ENCODE measurements around the gene SOX5.

The SOX5 gene

GRCh38 chr12:23600919-23601318 lies 348.6 kb downstream of the SOX5 start:
- DNase-seq (ENCODE audit: low spot score), result no peak

GRCh38 chr12:23596568-23596967 lies 352.9 kb downstream of the SOX5 start:
- no peak for DNase-seq (ENCODE audit: low spot score)

GRCh38 chr12:23587833-23588559 lies 361.5 kb downstream of the SOX5 start:
- DNase-seq (ENCODE audit: low spot score), result no peak

- DNase-seq (ENCODE audit: low spot score), result no peak
These were observed 363.7 kb downstream of the SOX5 start for GRCh38 chr12:23585782-23586163.

DNA sequence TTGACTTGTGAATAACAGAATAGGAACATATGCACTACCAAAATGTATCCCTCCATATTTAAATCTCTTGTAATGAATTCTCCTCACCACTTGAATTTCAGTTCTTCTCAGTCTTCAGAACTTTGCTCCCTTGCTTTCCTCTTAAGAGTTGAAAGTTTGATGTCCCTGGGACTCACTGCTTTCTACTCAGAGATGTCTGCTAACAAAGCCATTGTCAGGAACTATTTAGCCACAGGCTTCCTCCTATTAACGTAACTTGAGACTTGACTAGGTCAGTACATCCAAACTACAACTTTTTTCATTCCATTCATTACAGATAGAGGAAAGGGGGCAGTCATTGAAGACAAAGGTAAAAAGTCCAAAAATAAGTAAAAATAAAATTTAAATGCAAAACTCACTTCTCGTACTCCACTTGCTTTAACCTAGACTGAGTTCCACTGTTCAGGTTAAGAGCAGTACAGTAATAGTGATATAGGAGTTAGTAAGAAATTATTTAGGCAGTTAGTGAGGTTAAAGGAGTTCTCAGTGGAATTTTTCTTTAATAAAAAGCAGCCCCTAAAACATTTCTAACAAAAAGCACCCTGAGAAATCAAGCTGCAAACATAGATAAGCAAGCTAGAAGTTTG lies 364.2 kb downstream of the SOX5 start:
- no peak for DNase-seq (ENCODE audit: low spot score)

- DNase-seq (ENCODE audit: low spot score), result no peak
These were observed 367.6 kb downstream of the SOX5 start for GRCh38 chr12:23581913-23582312.

DNA sequence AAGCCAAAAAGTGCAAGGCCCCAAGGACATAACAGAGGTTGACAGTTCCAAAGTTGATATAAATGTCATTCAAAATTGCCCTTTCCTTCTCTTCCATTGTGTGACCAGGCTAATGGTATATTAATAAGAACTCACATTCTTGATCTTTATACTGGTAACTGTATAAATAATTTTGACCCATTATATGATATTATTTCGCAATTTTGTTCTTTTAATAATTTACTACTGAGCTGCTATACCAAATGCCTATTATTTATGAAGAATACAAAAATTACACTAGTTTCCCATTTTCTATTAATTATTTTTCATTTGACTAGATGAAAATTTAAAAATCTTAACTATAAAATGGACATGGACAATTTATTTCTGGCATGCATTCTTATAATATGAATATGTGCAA lies 370.2 kb downstream of the SOX5 start:
- no peak for DNase-seq (ENCODE audit: low spot score)

DNA sequence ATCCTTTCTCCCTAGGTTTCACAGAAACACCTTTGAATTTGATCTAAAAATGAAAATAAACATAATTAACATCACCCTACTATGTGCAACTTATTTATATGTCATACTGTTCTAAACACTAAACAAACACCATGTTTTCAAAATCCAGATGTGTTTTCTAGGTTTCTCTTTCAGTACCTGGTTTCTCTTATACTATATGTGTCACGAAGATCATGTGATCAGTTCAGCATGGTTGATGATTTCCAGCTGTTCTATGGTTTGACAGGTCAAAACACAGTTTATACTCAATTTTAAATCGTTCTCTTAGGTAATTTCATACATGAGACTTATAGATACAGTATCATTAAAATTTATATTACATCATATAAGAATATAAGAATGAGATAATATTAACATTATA lies 373.1 kb downstream of the SOX5 start:
- no peak for DNase-seq (ENCODE audit: low spot score)

DNA sequence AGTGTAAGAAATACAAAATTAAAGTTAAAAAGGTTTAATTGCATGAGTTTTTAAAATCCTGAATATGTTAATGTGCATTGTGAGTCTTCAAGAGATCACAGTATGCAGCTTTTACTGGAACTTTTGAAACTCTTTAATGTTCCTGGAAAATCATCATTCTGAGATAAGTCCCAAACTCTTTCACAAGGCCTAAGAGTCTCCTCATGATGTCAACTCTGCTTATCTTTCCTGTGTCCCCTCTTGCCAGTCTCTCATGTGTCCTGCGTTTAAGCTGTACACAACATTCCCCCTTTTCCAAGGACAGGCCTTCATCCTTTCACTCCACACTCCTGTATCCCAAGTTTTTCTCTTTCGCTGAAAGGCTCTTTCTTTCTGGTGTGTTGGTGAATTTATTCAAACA lies 380.1 kb downstream of the SOX5 start:
- DNase-seq (ENCODE audit: low spot score), result no peak

- no peak for DNase-seq (ENCODE audit: low spot score)
These were observed 383.3 kb downstream of the SOX5 start for GRCh38 chr12:23566133-23566532.

- no peak for DNase-seq (ENCODE audit: low spot score)
These were observed 384.9 kb downstream of the SOX5 start for GRCh38 chr12:23564451-23565152.

GRCh38 chr12:23561364-23562345 lies 387.8 kb downstream of the SOX5 start:
- DNase-seq (ENCODE audit: low spot score), result no peak

DNA sequence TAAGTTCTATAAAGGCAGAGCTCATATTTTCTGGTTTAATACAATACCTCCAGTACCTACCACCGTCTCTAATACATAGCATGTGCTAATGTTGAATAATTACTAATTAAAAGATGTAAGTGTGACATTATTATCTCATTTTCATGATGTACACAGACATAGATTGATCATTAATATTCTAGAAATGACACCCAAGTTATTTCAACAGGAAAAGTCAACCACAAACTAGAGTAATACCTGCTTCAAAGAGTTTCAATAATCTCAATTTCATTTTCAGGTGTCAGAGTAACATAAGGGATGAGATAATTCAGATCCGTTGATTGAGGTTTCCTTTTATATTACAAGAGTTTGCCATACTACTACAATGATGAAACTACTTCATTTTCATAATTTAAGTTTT lies 388.9 kb downstream of the SOX5 start:
- no peak for DNase-seq (ENCODE audit: low spot score)

- DNase-seq (ENCODE audit: low spot score), result no peak
These were observed 390.2 kb downstream of the SOX5 start for GRCh38 chr12:23559268-23559753.

DNA sequence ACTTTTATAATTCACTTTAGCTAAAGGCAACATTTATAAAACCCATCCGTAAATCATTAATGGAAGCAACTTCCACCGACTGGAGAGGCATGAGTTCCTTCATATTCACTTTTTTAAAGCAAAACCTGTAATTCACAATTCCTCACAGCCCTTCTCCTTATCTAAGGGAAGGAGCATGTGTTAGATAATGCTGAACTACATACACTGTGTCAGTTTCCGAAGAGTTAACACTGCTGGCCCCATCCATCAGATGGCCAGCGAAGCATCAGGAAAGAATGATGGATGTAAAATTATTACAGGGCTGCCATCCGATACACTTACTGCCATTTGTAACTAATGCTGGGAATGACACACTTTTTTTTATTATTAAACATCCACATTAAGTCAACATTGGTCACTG lies 392.8 kb downstream of the SOX5 start:
- DNase-seq (ENCODE audit: low spot score), result no peak

DNA sequence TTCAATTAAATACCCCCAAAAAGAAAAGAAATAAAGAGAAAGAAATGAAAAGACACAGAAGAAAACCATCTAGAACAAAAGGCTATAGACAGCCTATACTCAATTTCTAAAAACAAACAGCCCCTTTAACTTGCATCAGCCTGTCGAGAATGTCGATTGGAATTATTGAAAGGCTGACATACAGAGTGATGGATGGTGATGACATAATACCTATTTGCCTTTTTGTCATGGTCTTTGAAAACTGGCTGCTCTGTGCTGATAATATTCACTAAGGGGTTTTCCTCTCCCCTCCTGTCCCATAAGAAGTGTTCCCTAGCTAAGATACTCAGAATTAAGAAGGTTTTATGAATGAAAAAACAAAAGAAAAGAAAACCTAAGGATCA lies 393.7 kb downstream of the SOX5 start:
- no peak for DNase-seq (ENCODE audit: low spot score)

GRCh38 chr12:23555180-23555824 lies 394.2 kb downstream of the SOX5 start:
- DNase-seq (ENCODE audit: low spot score), result no peak

DNA sequence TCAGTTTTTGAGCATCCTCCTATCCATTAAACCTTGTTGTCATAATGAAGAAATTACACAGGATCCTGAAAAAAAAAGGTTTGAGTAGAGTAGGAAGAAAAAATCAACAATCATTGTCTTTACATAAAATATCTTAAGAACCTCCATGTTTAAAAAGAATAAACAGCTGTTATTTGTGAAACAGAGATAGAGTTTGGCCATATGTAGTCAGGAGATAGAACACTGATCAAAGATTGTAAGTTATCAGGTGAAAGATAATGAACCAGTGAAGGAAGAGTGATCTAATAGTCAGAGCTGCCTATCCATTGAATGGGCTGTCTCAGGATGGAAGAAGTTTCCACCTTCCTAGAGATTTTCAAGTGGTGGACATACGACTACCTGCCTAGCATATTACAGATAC lies 397.1 kb downstream of the SOX5 start:
- DNase-seq (ENCODE audit: low spot score), result no peak

DNA sequence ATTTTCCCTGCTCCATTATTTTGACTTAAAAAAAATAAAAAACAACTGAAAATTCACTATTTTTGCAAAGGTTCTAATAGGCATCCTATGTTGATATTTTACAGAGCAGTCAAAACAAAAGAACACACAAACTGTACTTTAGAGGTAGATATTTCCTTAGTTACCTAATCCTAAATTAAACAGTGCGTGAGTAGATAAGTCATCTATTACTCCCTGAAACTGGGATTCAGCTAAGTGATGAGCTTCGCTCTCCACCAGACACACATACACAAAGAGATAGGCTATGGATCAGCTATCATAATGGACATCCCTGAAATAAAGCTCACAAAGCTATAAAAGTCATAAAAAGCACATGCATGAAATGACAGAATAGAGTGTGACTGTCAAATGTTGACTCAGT lies 398.7 kb downstream of the SOX5 start:
- no peak for DNase-seq (ENCODE audit: low spot score)

GRCh38 chr12:23548742-23549141 lies 400.7 kb downstream of the SOX5 start:
- DNase-seq (ENCODE audit: low spot score), result no peak

- no peak for DNase-seq (ENCODE audit: low spot score)
These were observed 402.7 kb downstream of the SOX5 start for GRCh38 chr12:23546756-23547155.

GRCh38 chr12:23543767-23544166 lies 405.7 kb downstream of the SOX5 start:
- DNase-seq (ENCODE audit: low spot score), result no peak

Measured in activated CD4-positive, alpha-beta T cell treated with anti-CD3 and anti-CD28 coated beads, Interleukin-2, Interleukin-4, amounts not matched to agents 100 ng/mL and 50 ng/mL, durations not matched to agents 16 hours and 8 hours (primary cell).